ENCODE measurements around the gene SND1.

SND1 gene

GRCh38 chr7:128063088-128063487 is 411.1 kb downstream of the SND1 start:
- DNase-seq = no peak

DNA sequence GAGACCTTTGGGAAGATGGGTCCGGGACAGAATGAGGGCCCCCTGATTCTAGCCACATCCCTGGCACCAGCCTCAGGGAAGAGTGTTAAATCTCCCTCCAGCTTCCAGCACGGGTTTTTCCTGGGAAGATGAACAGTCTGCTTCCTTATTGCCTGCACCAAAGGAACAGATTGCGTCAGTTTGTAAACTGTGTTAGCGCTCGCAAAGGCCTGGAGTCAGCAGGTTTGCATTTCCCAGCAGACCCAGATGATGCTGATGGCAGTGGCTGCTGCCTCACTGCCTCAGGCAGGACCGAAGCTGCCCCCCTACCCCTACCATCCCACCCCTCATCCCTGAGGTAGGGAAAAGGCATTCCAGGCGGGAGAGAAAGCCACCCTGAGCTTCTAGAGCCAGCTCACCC is 413.9 kb downstream of the SND1 start:
- no peak for DNase-seq

DNA sequence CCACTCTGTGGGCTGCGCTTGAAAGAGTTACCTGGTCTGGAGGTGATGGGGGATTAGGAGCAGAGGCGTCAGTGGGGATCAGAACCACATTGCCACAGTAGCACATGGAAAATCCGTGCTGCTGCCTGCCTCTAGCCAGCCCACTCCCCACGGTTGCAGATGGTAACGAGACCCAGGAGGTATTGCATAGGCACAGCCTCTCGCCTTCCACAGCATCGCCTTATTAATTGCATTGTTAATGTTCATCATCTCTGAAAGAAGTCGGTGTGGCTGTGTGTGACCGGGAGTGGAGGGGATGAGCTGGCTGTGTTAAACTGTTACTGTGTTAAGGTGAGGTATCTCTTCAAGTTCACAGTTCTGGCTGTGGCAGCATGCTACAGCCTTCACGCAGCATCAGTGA is 414.4 kb downstream of the SND1 start:
- DNase-seq = no peak

- no peak for DNase-seq
Measured at GRCh38 chr7:128066858-128067257, 414.9 kb downstream of the SND1 start.

DNA sequence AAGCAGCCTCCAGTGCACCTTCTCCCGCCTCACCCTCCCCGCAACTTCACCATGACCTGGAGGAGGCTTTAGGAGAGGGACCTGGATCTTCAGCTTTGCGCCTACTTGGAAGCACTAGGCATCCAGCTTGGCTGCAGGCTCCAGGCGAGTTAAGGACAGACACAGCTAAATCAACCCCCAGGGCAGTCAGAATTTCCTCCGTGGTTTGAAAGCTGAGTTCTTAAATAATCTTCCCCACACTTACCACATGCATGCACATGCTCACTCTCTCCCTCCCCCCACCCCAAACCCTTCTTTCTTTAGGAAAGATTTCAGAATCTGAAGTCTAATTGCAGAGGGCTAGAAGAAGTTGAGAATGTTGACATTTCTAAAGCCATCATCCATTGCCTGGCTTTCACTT is 416.0 kb downstream of the SND1 start:
- DNase-seq = no peak

GRCh38 chr7:128068785-128069184 is 416.8 kb downstream of the SND1 start:
- no peak for DNase-seq

DNA sequence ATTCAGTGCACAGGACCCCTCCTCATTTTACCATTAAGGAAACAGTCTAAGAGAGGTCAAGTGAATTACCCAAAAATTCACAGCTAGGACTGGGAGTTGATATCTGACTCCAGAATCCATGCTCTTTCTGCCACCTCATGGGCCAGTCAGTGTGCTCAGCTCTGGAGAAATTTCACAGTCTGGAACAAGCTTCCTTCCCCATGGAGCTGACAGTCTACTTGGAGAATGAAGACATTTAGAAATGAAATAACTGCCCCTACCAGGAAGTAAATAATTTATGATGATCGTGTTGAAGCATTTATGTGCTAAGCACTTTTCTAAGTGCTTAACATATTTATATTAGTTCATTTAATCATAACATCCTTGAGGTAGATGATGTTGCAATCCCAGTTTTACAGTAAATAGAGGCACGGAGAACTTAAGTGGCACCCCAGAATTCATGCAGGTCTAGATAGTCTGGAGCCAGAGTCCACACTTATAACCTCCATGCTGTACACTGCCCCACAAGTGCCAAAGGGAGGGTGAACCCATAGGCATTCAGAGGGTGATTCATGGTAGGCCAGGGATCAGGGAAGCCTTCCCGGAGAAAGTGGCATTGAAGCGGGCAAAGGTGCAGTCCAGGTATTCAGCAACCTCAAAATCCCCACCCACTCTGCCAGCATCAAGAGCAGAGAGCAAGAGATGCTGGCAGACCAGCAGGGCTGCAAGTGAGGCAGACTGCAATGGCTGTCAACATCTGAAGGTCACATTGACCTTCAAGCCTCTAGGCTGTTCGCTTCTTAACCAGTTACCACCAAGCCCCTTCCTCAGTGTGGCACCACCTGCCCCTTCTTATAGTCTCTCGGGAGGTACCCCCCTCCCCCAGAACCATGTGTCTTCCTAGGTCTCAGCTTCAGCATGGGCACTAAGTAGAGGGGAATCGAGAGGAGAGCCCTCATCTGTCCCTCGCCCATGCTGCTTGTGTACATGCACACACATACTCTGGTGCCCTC is 417.7 kb downstream of the SND1 start:
- no peak for DNase-seq

DNA sequence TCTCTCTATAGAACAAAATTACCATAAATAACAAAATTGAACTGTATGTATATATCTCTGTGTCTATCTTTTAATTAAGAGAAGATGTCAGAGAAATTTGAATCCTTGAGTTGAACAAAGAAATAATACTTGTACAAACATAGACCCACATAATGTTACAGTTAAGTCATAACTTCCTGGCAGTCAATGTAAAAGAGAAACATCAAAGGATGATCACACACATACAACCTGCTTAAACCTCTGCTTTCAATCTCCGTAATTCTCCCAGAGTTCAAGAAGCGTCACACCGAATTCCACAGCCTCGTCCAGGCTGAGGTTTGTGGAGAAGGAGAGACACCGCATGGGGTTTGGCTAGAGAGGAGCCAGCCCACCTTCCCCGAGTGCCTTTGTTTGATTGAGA is 419.4 kb downstream of the SND1 start:
- no peak for DNase-seq

DNA sequence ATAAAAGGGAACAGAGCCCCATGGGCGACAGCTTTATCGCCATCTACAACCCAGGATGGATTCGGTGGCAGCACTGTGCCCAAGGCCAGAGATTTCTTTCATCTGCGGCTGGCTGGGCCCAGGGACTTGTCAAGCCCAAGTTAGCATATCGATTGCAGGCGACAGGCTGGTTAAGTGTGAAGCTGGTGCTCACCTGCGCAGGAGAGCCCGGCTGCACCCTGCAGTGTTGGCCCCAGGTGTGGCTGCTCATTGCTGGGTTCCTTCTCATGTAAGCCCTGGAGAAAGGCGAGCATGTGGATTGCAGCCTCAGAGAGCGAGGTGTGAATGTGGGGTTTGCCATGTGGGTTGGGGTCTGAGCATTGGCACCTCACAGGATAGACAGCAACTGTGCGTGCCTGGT is 419.8 kb downstream of the SND1 start:
- no peak for DNase-seq

DNA sequence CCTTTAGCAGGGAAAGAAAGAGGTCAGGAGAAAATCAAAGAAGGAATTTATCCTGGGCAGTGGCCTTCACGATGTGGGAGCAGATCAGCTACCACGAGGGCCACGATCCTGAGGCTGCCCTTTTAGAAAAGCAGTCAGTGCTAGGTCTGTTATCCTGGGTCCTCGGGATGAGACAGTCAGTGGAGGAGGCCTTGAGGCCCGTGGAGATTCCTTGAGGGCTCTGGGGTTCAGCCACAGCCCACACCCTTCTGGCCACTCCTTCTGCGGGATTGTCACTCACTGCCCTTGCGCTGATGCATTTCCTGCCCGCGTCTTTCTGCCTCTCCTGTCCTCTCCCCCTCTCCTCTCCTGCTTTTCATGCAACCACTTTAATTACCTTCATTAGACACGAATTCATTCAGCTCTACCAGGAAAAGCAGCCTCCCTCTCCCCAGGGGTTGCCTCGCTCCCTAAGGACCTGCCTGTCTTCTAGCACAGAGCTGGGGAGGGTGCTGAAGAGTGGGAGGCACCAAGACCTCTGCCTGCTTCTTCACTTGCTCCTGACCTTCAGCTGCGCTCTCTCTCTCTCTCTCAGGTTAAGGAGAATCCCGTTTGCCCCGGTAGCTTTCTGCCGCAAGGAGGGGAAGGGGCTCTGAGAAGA is 421.8 kb downstream of the SND1 start:
- no peak for DNase-seq

GRCh38 chr7:128074336-128074735 is 422.3 kb downstream of the SND1 start:
- no peak for DNase-seq

DNA sequence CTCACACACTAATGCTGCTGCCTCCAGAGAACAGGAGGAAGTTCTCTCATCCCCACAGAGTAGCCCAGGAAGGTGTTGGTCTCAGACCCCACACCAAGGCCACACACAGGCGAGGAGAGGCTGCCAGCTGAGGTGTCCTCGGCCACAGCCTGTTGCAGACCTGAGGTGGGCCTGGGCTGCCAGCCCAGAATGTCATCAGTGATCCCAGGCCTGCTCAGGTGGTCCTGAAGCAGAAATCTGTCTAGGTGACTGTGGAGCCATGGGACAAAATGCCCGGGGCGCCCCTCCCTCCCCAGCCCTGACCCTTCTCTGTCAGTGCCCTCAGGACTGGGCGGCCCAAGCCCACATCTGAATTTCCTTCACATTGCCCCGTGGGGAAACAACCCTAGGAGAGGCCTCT is 422.7 kb downstream of the SND1 start:
- no peak for DNase-seq

- DNase-seq = no peak
Measured at GRCh38 chr7:128075242-128076095, 423.5 kb downstream of the SND1 start.

GRCh38 chr7:128076196-128076795 is 424.3 kb downstream of the SND1 start:
- no peak for DNase-seq

GRCh38 chr7:128076796-128077271 is 424.8 kb downstream of the SND1 start:
- DNase-seq = no peak

GRCh38 chr7:128078309-128078708 is 426.3 kb downstream of the SND1 start:
- DNase-seq = no peak

DNA sequence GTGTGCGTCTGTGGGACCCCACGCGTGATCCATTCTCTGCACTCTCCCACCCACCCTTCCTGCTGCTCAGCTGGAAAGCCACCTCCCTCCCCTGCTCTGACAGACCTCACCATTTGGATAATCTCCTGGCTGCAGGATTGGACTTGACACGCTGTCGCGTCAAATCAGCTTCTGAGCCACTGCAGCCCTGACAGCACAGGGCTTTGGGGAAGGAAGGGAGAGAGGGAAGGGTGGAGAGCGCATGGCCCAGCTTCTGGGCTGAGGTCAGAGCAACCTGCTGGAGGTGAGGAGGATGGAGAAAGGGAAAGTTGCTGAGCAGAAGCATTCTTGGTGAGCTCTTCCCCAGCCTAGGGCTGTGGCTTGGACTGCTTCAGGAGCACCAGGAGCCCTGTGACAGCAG is 428.2 kb downstream of the SND1 start:
- DNase-seq = no peak

DNA sequence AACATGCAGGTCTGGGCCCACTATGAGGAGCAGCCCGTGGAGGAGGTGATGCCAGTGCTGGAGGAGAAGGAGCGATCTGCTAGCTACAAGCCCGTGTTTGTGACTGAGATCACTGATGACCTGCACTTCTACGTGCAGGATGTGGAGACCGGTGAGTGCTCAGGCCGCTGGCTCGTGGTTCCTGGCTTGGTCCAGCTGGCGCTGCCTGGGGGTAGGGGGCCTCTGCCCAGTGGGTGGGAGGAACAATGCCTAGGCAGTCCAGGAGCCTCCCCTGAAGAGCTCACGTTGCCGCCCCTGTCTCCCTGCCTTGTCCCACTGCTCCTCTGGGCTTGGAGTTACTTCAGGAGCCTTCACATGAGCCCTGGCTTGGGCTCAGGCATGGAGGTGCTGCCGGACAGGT is 429.4 kb downstream of the SND1 start:
- no peak for DNase-seq

GRCh38 chr7:128081808-128082207 is 429.8 kb downstream of the SND1 start:
- no peak for DNase-seq

DNA sequence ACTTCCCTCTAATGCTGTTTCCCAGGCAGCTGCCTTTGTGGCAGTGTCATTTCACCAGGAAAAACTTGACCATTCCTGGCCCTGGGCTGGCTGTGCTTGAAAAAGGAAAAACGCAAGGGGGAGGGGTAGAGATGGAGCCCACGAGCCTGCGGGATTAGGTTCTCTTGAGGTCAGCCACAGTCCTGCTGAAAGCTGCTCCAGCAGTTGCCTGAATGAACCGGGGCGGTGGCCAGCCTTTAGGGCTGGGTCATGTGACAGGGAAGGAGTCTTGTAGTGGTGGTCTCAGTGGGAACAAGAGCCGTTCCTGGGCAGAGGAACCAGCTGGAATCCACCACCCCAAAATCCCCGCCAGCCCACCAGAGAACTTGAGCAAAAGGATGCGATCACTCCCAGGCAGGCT is 430.4 kb downstream of the SND1 start:
- no peak for DNase-seq

DNA sequence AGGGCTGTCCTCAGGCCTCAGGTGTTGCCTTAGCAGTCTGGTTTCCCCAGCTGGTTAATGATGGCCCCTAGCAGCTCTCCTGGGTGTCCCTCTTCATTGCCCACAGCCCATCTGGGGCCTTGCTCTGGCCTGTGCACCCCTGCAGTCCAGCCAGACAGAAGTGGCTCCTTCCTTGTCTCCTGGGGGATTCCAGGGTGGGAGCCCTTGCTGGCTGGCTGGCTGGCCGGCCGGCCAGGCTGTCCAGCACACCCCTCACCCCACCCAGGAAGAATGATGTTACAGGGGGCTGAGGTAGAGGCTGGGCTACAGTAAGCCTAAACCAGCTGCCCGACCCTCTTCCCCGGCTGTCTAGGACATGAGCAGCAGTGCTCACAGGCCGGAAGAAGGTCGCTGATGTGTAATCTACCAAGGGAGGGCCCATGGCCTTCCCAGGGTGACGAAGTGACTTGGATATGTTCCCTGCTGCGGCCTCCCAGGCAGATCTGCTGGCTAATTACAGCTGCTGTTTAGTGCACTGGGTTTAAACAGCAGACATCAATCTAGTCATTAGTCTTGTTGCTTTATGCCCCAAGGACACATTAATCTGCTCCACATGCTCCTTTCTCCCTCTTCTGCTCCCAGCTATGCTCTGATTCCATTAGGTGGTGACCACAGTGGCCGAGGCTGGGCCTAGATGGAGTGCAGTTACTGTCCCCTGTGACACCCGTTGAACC is 433.1 kb downstream of the SND1 start:
- DNase-seq = no peak

DNA sequence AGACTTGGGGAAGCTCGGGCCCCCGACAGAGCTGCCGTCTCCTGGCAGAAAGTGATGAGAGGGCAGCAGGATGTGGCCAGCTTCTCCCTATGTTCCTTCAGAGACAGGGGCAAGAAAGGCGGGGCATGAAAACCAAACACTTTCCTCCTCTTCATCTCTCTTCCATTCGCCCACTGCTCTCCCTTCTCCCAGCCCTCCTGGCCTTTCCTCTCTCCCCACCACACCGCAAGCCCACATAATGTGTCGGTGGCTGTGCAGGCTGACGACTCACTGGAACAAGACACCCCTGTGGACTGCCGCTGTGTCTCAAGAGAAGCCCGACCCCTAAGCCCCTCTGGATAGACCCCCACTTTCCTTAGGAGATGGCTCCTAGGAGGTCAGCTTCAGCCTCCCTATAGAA is 438.5 kb downstream of the SND1 start:
- no peak for DNase-seq
